IPS-NIHi7 (cell line): ENCODE results near the gene TGFBI.

Experiments
- DNase-seq: peaks from one replicate; pipeline ENCODE4 v3.0.0; 2012; ENCODE audit warnings: mixed read lengths; ENCODE audit errors: extremely low spot score

TGFBI gene

GRCh38 chr5:136025900-136026299, 2.9 kb upstream of the TGFBI start:
- no peak for DNase-seq

DNA sequence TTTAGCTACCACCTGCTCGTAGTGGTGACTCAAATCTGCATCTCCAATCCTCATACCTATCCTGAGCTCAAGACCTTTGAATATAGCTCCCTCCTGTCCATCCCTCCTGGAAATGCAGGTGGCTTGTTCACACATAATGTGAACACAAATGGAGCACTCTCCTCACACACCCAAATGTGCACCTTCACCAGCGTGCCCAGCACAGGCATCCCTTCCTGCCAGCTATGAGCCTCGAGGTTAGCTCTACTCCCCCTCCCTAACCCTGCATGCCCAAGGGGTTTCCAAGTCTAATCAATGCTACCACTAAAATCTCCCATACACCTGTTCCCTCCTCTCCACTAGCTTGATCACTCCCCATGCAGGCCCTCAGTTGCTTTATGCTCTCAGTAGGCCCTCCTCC, 2.2 kb upstream of the TGFBI start:
- DNase-seq = no peak

DNA sequence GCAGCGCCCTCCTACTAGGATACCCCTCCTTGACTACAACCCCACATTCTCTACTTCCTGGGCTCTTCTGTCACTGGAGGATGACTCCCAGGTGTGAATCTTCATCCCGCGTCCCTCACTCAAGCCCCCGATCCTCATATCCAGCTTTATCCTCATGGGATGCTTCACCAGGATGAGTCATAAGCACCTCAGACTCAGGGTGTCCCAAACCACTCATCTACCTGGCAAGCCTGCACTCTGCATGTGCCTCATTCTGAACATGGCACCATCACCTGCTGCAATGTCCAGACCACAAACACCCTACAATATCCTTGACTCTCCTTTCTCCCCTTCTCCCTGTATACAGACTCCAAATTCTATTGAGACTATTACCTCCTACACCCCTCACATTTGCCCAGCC, 1.5 kb upstream of the TGFBI start:
- no peak for DNase-seq

DNA sequence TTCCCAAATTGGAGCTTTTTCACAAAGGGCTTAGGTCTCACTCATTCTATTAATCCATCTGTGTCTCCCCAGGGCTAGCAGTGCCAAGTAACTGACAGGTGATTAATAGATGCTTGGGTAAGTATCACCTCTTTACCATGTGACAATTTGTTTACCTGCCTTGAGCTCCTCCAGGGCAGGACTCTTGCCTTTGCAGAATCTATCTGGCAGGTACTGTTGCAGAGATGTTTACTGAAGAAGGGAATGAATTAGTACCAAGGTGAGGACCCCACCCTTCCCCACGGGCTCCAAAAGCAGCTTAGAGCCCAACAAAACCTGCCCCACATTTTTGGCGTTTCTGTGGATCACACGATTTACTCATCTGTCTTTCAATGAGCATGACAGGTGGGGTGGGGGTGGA, 698 bp upstream of the TGFBI start:
- DNase-seq = no peak

DNA sequence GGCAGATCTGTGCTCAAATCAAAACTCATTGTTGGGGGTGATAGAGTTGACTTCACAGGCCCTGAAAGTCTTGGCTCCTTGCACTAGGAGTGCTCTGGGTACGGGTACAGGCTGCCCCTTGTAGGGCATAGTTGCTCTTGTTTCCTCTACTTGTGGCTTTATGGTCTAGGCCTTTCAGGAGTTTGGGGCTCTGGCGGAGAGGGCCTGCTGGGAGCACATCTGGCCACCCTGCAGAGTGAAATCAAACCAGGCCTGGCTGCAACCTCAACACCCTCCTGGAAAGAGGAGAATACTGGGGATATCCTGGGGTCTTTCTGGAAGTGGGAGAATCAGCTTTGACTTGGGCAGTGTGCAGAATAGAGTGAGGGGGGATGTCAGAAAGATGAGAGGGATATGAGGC, 1.5 kb downstream of the TGFBI start:
- DNase-seq = no peak

- no peak for DNase-seq
These were observed 2.3 kb downstream of the TGFBI start for GRCh38 chr5:136030956-136031611.

DNA sequence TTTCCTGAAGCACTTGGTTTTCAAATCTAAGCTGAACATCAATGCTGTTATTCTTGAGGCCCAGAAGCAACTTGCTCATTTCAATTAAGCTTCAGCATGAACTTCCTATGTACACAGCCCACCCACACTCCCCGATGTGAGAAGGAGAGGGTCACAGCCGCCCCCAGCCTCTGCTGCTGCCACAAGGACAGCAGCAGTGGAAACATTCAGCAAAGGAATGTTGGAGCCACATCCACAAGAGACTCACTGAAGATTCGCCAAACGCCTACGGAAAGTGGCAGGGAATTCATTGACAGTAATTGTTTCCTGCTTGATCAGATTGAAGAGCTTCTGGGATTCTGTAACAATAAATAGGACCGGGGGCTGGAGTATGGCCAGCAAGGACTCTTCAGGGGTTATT, 2.9 kb downstream of the TGFBI start:
- DNase-seq = no peak

DNA sequence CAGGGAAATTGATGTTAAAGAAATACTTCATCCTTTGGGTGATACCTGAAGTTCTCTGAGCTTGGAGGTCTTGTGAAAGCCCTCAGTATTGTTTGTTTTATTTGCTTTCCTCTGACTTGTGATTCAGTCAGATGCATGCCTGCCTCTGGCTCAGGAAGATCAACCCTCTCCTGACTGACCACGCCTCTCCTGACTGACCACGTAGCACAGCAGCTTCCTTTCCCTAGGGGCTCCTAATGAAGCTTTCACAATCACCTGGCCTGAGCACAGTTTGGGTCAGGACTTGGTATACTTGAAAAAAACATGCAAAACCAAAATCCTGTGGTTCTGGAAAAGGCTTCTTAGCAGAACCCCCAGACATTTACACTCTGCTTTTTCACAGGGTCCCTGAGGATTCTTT, 3.8 kb downstream of the TGFBI start:
- no peak for DNase-seq

GRCh38 chr5:136033234-136033633, 4.4 kb downstream of the TGFBI start:
- no peak for DNase-seq

DNA sequence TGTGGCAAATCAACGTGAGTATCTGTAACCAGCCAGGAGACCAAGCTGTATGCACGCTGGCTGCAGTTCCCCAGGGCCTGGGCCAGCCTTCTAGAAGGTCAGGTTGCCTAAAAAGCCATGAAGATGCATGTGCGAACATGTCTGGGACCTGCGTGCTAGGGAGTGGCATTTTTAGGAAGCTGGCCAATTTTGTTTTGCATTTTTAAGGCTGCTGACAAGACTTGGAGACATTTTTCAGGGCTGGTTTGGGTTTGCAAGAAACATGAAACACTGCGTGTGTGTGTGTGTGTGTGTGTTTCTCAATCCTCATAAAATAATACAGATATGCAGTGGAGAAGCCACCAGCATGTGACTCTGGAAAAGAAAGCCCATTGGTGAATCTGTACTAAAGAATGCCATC, 5.1 kb downstream of the TGFBI start:
- DNase-seq = no peak

GRCh38 chr5:136034492-136034891, 5.7 kb downstream of the TGFBI start:
- no peak for DNase-seq

- no peak for DNase-seq
These were observed 6.2 kb downstream of the TGFBI start for GRCh38 chr5:136034984-136035383.

DNA sequence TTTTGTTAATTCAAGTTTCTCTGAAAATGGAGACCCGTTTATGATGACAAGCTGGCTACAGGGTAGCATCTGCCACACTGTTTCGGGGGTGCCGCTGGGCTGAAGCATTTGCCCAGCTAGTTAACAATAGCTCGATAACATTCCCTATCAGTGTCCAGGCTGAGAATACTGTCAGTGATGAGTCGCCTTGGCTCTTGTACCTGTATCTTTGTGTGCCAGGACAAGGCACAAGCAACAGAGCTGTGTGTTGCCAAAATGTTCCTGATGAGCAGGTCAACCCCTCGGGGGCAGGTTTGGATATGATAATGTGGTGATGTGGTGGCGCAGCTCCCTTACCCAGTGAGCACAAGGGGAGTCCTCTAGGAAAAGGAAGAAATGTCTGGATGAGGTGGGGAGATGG, 7.0 kb downstream of the TGFBI start:
- no peak for DNase-seq

GRCh38 chr5:136036293-136036911, 7.6 kb downstream of the TGFBI start:
- DNase-seq = no peak

DNA sequence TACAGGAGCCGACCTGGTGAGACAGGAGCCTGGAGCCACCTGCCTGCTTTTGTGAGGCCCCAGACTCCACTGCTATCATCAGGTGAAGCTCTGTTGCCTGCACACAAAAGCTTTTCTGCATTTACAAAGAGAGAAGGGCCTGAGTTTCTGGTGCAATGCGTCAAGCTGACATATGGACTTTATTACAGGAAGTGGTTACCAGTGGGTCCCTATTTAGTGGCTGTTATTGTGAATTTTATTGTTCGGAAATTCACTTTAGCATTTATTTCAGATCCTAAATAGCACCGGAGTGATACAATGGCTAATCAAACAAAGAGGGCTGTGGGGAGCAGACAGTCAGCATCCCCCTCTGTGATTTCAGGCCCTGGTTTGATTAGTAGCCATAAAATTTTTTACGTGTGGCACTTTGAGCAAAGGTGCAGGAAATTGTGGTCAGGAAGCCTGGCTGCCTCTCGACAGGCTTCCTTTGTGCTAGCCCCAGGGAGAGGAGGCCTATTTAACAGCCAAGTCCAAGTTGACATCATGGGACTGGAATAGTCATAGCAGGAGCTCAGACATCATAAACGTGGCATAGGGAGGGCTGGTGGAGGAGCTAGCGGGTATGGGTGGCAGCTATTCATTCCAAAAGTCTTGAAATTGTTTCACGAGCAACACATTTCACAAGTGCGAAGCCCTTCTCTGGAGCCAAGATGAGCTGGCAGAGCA, 8.4 kb downstream of the TGFBI start:
- no peak for DNase-seq

DNA sequence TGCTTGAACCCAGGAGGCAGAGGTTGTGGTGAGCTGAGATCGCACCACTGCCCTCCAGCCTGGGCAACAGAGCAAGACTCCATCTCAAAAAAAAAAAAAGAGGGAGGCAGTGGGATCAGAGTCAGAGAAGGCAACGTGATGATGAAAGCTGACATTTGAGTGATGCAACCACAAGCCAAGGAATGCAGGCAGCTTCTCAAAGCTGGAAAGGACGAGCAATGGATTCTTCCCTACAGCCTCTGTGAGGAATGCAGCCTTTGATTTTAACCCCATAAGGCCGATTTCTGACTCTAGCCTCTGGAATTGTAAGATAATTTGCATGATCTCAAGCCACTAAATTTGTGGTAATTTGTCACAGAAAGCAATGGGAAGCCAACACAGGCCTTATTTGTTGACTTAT, 9.8 kb downstream of the TGFBI start:
- no peak for DNase-seq

GRCh38 chr5:136039202-136039601, 10.4 kb downstream of the TGFBI start:
- no peak for DNase-seq

- DNase-seq = no peak
These were observed 12.1 kb downstream of the TGFBI start for GRCh38 chr5:136040746-136041415.

- DNase-seq = no peak
These were observed 13.4 kb downstream of the TGFBI start for GRCh38 chr5:136042156-136042555.

- DNase-seq = no peak
These were observed 13.9 kb downstream of the TGFBI start for GRCh38 chr5:136042665-136043121.

- no peak for DNase-seq
These were observed 14.8 kb downstream of the TGFBI start for GRCh38 chr5:136043551-136043950.

DNA sequence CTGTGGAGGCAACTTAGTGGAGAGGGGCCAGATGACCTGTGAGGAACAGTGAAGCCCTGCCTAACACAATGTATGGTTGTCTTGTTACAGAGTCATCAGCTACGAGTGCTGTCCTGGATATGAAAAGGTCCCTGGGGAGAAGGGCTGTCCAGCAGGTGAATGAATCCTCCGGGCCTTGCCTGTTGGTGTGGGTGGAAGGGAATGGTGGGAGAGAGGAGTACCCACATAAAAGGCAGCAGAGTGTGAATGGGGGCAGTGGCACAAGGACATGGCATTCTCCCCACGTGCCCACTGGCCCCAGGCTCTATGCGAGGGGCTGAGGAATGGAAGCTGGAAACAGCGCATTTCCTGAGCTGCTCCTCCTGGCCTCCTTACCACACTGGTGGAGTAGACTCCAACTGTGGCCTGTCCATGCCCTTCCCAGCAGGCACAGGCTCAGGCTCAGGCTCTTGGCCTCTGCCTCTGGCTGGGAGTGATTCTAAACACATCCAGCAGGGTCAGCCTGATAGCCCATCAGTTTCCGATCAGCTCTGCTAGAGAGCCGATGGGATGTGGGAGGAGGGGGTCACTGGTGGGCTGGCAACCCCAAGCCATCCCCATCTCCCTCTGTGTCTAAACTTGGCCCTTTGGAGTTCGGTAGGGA, 15.3 kb downstream of the TGFBI start:
- DNase-seq = no peak
